Gastrocnemius medialis (tissue), 4 donors: ENCODE data around the gene MLXIP. TPM values are rescaled to one million over a fixed set of nuclear protein-coding genes. Genes with fewer than 3 reads are reported as not detected.
A peak's percentile ranks its signal among the peaks of the same experiment; 100 is the strongest.

Source experiments
- ATAC-seq, 2 donors: fragments of 150-250 bp; one replicate each; pipeline ENCODE4 v1.9.1; 2016
- DNase-seq, 2 donors: peaks; one replicate each; pipeline ENCODE4 v3.0.0-alpha.2; 2019
- H3K27ac ChIP-seq, 4 donors: fragments of 200-600 bp; sonication (generic); 1 replicate in 1 of 4; 2 replicates in 3 of 4; pipeline ENCODE4 v1.5.1; 2016 to 2018; ENCODE audit warnings: mild to moderate bottlenecking in 2 of 4, moderate library complexity in 1 of 4
- H3K27me3 ChIP-seq, 3 donors: fragments of 200-600 bp; sonication (generic) in 2 of 3; 1 replicate in 1 of 3; 2 replicates in 2 of 3; pipeline versions ENCODE4 v1.5.1 to v1.6.0; 2016 to 2019; ENCODE audit warnings: mild to moderate bottlenecking in 1 of 3, moderate library complexity in 1 of 3
- H3K36me3 ChIP-seq, 2 donors: fragments of 200-600 bp; sonication (generic) in 1 of 2; one replicate each; pipeline ENCODE4 v1.5.1; 2017 to 2018
- H3K4me1 ChIP-seq, 2 donors: fragments of 200-600 bp; sonication (generic) in 1 of 2; one replicate each; pipeline ENCODE4 v1.5.1; 2016 to 2017; ENCODE audit warnings: mild to moderate bottlenecking in 2 of 2
- H3K4me3 ChIP-seq, 4 donors: fragments of 200-600 bp; sonication (generic) in 3 of 4; 1 replicate in 1 of 4; 2 replicates in 3 of 4; pipeline ENCODE4 v1.5.1; 2016 to 2019; ENCODE audit warnings: mild to moderate bottlenecking in 2 of 4
- H3K9me3 ChIP-seq, 3 donors: fragments of 200-600 bp; sonication (generic) in 2 of 3; 1 replicate in 1 of 3; 2 replicates in 2 of 3; pipeline ENCODE4 v1.5.1; 2016 to 2019
- CTCF ChIP-seq, 5 experiments: fragments of 450-650 bp in 3 of 5; fragments of 200-600 bp in 2 of 5; sonication (generic) in 2 of 5; IDR thresholded peaks in 4 of 5; conservative IDR thresholded peaks in 1 of 5; 1 replicate in 4 of 5; 2 replicates in 1 of 5; pipeline ENCODE4 v1.5.1; 2016 to 2019; ENCODE audit warnings: antibody characterized with exemption in 5 of 5, mild to moderate bottlenecking in 3 of 5, moderate library complexity in 3 of 5
- POLR2A ChIP-seq, 2 donors: fragments of 450-650 bp; IDR thresholded peaks; one replicate each; pipeline ENCODE4 v1.6.1; 2017; ENCODE audit warnings: antibody characterized with exemption in 2 of 2, mild to moderate bottlenecking in 2 of 2, moderate library complexity in 2 of 2
- in situ Hi-C, 4 donors: fragments of 200-750 bp; cut with MboI; loops; one replicate each; pipeline versions ENCODE4 v1.15.0 to v1.8.0; 2017; ENCODE audit warnings: low sequenced_read_pairs in 4 of 4
- intact Hi-C: fragments of 100-400 bp; cut with DNase I; formaldehyde crosslinking; loops from one replicate; pipeline ENCODE4 v1.15.1; 2023; ENCODE audit warnings: low total_unique reads
- total RNA-seq, 4 donors: library from RNA; depleted of rRNA; stranded (reverse); fragments of >200 nt; gene quantifications; one replicate each; pipeline versions ENCODE4 v1.1.0 to v1.2.3, GENCODE V29; 2016

The MLXIP gene
- total RNA-seq, 4 donors from 2014 or later, result 36.6 to 89.4 (median 79.7) TPM

- Histone ChIP-seq H3K4me3 (no peak overlapping the region), H3K36me3 (peaks cover 0 to 1% of the 10 kb centered on the region in 2 donors)
Measured at GRCh38 chr12:122064025-122064777, 14.4 kb upstream of the MLXIP start.

GRCh38 chr12:122064780-122065588 is 13.6 kb upstream of the MLXIP start:
- H3K36me3 ChIP-seq, result no peaks in the 10 kb centered on the region
- in situ Hi-C loops (no loop called here), intact Hi-C loops (no loop called here)
- H3K9me3 ChIP-seq, result no peaks in the 10 kb centered on the region
- peaks cover 23 to 27% of the 10 kb centered on the region in 2 donors for H3K4me1 ChIP-seq
- peak overlapping the region; percentile 55 to 61 (median 58) for H3K27ac ChIP-seq
- H3K27me3 ChIP-seq, result no peaks in the 10 kb centered on the region
- no peak overlapping the region for H3K4me3 ChIP-seq
- no peak for ATAC-seq
- no peak for DNase-seq
- TF ChIP-seq POLR2A (IDR thresholded peaks at IDR 0.05) (no peak), CTCF (IDR thresholded peaks at IDR 0.05 in 4 of 5, conservative IDR thresholded peaks at IDR 0.05 in 1 of 5) (no peak)

More at GRCh38 chr12:122064025-122064777, 14.4 kb upstream of the MLXIP start:
- Histone ChIP-seq H3K9me3 (no peaks in the 10 kb centered on the region), H3K4me1 (peaks cover 27 to 29% of the 10 kb centered on the region in 2 donors), H3K27ac (peak overlapping the region; percentile 55 to 61 (median 58)), H3K27me3 (no peaks in the 10 kb centered on the region)
- peak; percentile 33 to 90 for DNase-seq
- TF ChIP-seq POLR2A (IDR thresholded peaks at IDR 0.05) (peak in 1 of 2 donors; percentile 28), CTCF (IDR thresholded peaks at IDR 0.05 in 4 of 5, conservative IDR thresholded peaks at IDR 0.05 in 1 of 5) (peak in 4 of 5 experiments; percentile 24 to 57 (median 38))
- intact Hi-C loops (no loop called here), in situ Hi-C loops (no loop called here)
- ATAC-seq, result peak; percentile 72 to 87

GRCh38 chr12:122067548-122067947 is 11.0 kb upstream of the MLXIP start:
- H3K36me3 ChIP-seq, result no peaks in the 10 kb centered on the region
- H3K4me1 ChIP-seq, result peaks cover 35 to 39% of the 10 kb centered on the region in 2 donors
- no peak overlapping the region for H3K4me3 ChIP-seq
- intact Hi-C loops (no loop called here), in situ Hi-C loops (no loop called here)
- TF ChIP-seq POLR2A (IDR thresholded peaks at IDR 0.05) (no peak), CTCF (IDR thresholded peaks at IDR 0.05 in 4 of 5, conservative IDR thresholded peaks at IDR 0.05 in 1 of 5) (no peak)
- DNase-seq, result no peak
- H3K27me3 ChIP-seq, result no peaks in the 10 kb centered on the region
- no peak for ATAC-seq
- H3K27ac ChIP-seq, result no peak overlapping the region
- H3K9me3 ChIP-seq, result no peaks in the 10 kb centered on the region

- no peaks in the 10 kb centered on the region for H3K9me3 ChIP-seq
- peaks cover 37 to 38% of the 10 kb centered on the region in 2 donors for H3K4me1 ChIP-seq
- in situ Hi-C loops (no loop called here), intact Hi-C loops (no loop called here)
- DNase-seq (no peak), ATAC-seq (no peak)
- H3K36me3 ChIP-seq, result no peaks in the 10 kb centered on the region
- no peak overlapping the region for H3K4me3 ChIP-seq
- no peak for TF ChIP-seq CTCF (IDR thresholded peaks at IDR 0.05 in 4 of 5, conservative IDR thresholded peaks at IDR 0.05 in 1 of 5)
- TF ChIP-seq POLR2A (IDR thresholded peaks at IDR 0.05), result no peak
- no peak overlapping the region for H3K27ac ChIP-seq
- no peaks in the 10 kb centered on the region for H3K27me3 ChIP-seq
Measured at GRCh38 chr12:122067966-122068365, 10.6 kb upstream of the MLXIP start.
